ENCODE measurements around the gene AGMO. TPM values are rescaled to one million over a fixed set of nuclear protein-coding genes. Genes with fewer than 3 reads are reported as not detected.

Gene AGMO
- total RNA-seq, 4 donors from 2014 or later = 0.17 to 0.83 (median 0.45) TPM; not detected in 1

DNA sequence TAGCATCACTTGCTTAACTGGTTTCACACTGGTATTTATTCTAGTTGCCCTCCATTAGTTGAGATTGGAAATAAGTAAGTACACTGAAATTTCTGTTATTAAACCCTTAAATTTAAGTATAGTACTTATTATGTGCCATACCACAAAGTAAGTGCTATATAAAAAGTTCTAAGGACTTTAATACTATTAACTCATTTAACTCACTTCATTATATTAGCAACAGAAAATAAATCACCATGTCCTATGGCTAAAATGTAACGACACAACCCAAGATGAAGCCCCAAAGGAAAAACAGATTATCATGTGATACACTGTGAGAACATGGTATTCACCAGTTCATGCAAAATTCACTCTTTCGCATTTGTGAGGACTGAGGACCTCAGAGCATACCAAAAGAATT is 70.5 kb downstream of the AGMO start:
- H3K4me1 ChIP-seq = peaks cover 0 to 19% (median 8%) of the 10 kb centered on the region in 4 donors
- H3K36me3 ChIP-seq = no peaks in the 10 kb centered on the region
- 36% methylated on average over 2 of the region's 2 CpGs for WGBS
- no peak for DNase-seq (ENCODE audit: extremely low spot score)
- no peaks in the 10 kb centered on the region for H3K27me3 ChIP-seq
- no peak for TF ChIP-seq EP300 (IDR thresholded peaks at IDR 0.05)
- TF ChIP-seq, protein P1, sequence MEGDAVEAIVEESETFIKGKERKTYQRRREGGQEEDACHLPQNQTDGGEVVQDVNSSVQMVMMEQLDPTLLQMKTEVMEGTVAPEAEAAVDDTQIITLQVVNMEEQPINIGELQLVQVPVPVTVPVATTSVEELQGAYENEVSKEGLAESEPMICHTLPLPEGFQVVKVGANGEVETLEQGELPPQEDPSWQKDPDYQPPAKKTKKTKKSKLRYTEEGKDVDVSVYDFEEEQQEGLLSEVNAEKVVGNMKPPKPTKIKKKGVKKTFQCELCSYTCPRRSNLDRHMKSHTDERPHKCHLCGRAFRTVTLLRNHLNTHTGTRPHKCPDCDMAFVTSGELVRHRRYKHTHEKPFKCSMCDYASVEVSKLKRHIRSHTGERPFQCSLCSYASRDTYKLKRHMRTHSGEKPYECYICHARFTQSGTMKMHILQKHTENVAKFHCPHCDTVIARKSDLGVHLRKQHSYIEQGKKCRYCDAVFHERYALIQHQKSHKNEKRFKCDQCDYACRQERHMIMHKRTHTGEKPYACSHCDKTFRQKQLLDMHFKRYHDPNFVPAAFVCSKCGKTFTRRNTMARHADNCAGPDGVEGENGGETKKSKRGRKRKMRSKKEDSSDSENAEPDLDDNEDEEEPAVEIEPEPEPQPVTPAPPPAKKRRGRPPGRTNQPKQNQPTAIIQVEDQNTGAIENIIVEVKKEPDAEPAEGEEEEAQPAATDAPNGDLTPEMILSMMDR (IDR thresholded peaks at IDR 0.05) = no peak
- TF ChIP-seq POLR2A (IDR thresholded peaks at IDR 0.05; ENCODE audit: low read depth) = no peak
- no peak for TF ChIP-seq POLR2AphosphoS5 (IDR thresholded peaks at IDR 0.05)
- no peaks in the 10 kb centered on the region for H3K9me3 ChIP-seq
- H3K27ac ChIP-seq (replicated peaks in 1 of 4) = no peak overlapping the region
- H3K4me3 ChIP-seq = no peak overlapping the region
- intact Hi-C loops (cut with DNase I) = no loop called here

DNA sequence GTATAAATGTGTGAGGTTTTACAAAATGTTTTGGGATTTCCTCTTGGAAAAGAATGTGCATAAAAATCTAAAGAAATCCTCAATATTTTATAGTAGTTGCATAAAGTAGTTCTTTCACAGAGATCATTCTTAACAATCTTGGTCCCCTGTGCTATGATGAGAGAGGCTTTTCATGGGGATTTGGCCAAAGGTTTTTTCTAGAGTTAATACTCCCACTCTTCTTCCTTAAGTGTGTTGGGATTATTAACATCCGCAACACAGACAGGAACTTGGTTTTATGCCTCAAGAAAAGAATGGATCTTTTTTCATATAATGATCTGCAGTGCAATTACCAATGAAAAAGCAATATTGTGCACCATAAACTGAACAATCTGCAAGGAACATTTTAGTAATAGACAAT is 71.5 kb downstream of the AGMO start:
- Histone ChIP-seq H3K27ac (replicated peaks in 1 of 4) (no peak overlapping the region), H3K36me3 (no peaks in the 10 kb centered on the region), H3K4me3 (no peak overlapping the region), H3K27me3 (no peaks in the 10 kb centered on the region), H3K4me1 (peaks cover 0 to 19% (median 8%) of the 10 kb centered on the region in 4 donors), H3K9me3 (no peaks in the 10 kb centered on the region)
- TF ChIP-seq, protein P1 (IDR thresholded peaks at IDR 0.05) = no peak
- no peak for TF ChIP-seq EP300 (IDR thresholded peaks at IDR 0.05)
- no peak for TF ChIP-seq POLR2AphosphoS5 (IDR thresholded peaks at IDR 0.05)
- TF ChIP-seq POLR2A (IDR thresholded peaks at IDR 0.05; ENCODE audit: low read depth) = no peak
- DNase-seq (ENCODE audit: extremely low spot score) = no peak
- 52% methylated on average over 1 of the region's 1 CpG for WGBS
- intact Hi-C loops (cut with DNase I) = no loop called here

DNA sequence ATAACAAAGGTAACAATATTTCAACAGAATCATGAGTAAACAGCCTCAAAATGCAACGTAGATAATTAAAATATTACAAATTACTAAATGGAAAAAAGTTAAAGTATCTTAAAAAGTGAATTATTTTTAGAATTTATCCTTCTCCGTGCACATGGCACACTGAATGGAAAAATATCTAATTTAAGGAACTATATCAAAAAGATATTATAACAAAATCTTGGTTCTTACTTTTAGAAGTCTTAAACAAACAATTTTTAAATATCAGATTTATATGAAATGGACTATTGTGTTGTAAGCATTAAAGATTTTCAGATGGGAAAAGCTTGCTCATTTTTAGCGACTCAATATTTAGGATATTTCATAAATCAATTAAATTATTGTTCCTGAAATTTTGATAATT is 72.0 kb downstream of the AGMO start:
- TF ChIP-seq POLR2A (IDR thresholded peaks at IDR 0.05; ENCODE audit: low read depth) = no peak
- TF ChIP-seq, protein P1 (IDR thresholded peaks at IDR 0.05) = no peak
- no peak for TF ChIP-seq POLR2AphosphoS5 (IDR thresholded peaks at IDR 0.05)
- no peak for TF ChIP-seq EP300 (IDR thresholded peaks at IDR 0.05)
- Histone ChIP-seq H3K4me1 (peaks cover 0 to 17% (median 8%) of the 10 kb centered on the region in 4 donors), H3K9me3 (no peaks in the 10 kb centered on the region), H3K4me3 (no peak overlapping the region), H3K27me3 (no peaks in the 10 kb centered on the region), H3K36me3 (no peaks in the 10 kb centered on the region), H3K27ac (replicated peaks in 1 of 4) (no peak overlapping the region)
- DNase-seq (ENCODE audit: extremely low spot score) = no peak
- intact Hi-C loops (cut with DNase I) = no loop called here
- 55% methylated on average over 3 of the region's 3 CpGs for WGBS

DNA sequence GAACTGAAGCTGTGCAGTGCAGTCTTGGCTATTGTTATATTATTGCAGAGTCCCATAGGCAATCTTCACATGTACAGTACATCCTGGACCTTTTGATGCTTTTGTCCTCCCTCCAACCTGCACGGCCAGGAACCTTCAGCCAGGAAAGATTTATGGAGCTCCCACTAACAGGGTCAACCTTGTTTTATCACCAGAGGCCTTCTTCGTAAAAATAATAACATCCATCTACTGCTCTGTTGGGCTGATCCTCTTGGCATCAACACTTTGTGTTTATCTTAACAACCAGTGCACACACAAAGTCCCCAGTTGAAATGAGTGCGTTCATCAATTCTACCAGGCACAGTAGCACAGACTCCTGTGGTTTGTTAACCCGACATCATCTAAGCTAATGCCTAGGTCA is 72.4 kb downstream of the AGMO start:
- Histone ChIP-seq H3K9me3 (no peaks in the 10 kb centered on the region), H3K36me3 (no peaks in the 10 kb centered on the region), H3K4me1 (peaks cover 0 to 17% (median 6%) of the 10 kb centered on the region in 4 donors), H3K27me3 (no peaks in the 10 kb centered on the region), H3K27ac (replicated peaks in 1 of 4) (no peak overlapping the region), H3K4me3 (no peak overlapping the region)
- 37% methylated on average over 4 of the region's 4 CpGs for WGBS
- no peak for TF ChIP-seq POLR2AphosphoS5 (IDR thresholded peaks at IDR 0.05)
- no peak for TF ChIP-seq POLR2A (IDR thresholded peaks at IDR 0.05; ENCODE audit: low read depth)
- TF ChIP-seq, protein P1 (IDR thresholded peaks at IDR 0.05) = no peak
- TF ChIP-seq EP300 (IDR thresholded peaks at IDR 0.05) = no peak
- intact Hi-C loops (cut with DNase I) = no loop called here
- no peak for DNase-seq (ENCODE audit: extremely low spot score)

DNA sequence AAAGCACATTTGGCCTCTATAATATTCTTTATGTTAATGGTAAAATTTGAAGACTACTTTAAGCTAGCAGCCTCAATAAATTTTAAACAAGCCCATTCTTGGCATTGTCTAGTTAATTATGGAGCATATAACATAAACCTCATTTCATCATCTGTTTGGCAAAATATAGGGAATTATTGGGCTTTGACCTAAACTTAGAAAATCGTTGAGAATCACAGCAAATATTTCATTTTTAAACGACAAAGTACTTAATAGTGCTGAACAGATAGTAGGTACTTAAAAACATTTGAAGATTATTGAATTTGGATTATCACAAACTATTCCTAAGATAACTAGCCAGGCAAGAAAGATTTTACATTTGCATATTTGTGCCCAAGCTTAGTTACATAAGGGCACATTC is 73.4 kb downstream of the AGMO start:
- Histone ChIP-seq H3K4me1 (peaks cover 0 to 17% (median 5%) of the 10 kb centered on the region in 4 donors), H3K9me3 (no peaks in the 10 kb centered on the region), H3K27me3 (no peaks in the 10 kb centered on the region), H3K36me3 (no peaks in the 10 kb centered on the region), H3K27ac (replicated peaks in 1 of 4) (no peak overlapping the region), H3K4me3 (no peak overlapping the region)
- DNase-seq (ENCODE audit: extremely low spot score) = no peak
- TF ChIP-seq POLR2AphosphoS5 (IDR thresholded peaks at IDR 0.05) = no peak
- no peak for TF ChIP-seq EP300 (IDR thresholded peaks at IDR 0.05)
- TF ChIP-seq, protein P1 (IDR thresholded peaks at IDR 0.05) = no peak
- no peak for TF ChIP-seq POLR2A (IDR thresholded peaks at IDR 0.05; ENCODE audit: low read depth)
- intact Hi-C loops (cut with DNase I) = no loop called here
- WGBS = 65% methylated on average over 2 of the region's 2 CpGs
